IMR-90 (cell line): ENCODE results near the gene CHD3. TPM values are rescaled to one million over a fixed set of nuclear protein-coding genes. Genes with fewer than 3 reads are reported as not detected.

Source experiments
- ATAC-seq: fragments of 200-7000 bp; cut with Tn5 transposase; 2 replicates; pipeline ENCODE4 v1.9.1; 2020; ENCODE audit warnings: low read depth, mild to moderate bottlenecking, moderate library complexity
- BruUV-seq: library from RNA; stranded (reverse); fragments of 400-500 nt; replicated peaks from 2 replicates; lab custom pipeline; 2021; lab: Mats Ljungman, UMichigan
- CTCF ChIA-PET: fragments of 300-600 bp; formaldehyde crosslinking; extraction: SDS; loops from one replicate; lab custom pipeline; 2021; ENCODE audit warnings: antibody characterized with exemption; lab: Yijun Ruan, JAX
- POLR2A ChIA-PET: fragments of 300-600 bp; sonication (Branson Sonifier 250); formaldehyde crosslinking; loops from one replicate; lab custom pipeline; 2022; ENCODE audit warnings: antibody characterized with exemption; ENCODE audit not compliant: unreplicated experiment; lab: Charles Lee
- DNase-seq: peaks from one replicate; pipeline ENCODE4 v3.0.0; 2013
- H2AFZ ChIP-seq: replicated peaks from 2 replicates; pipeline ENCODE3; 2013; ENCODE audit warnings: low read length, mild to moderate bottlenecking; ENCODE audit not compliant: poor library complexity
- H2AK5ac ChIP-seq: 2 replicates; pipeline ENCODE4 v1.6.1; 2013; ENCODE audit warnings: low read depth, low read length, inconsistent platforms
- H2AK9ac ChIP-seq: replicated peaks from 2 replicates; pipeline ENCODE3; 2013; ENCODE audit warnings: mild to moderate bottlenecking, low read depth, low read length, moderate library complexity; ENCODE audit not compliant: poor library complexity
- H2BK120ac ChIP-seq: 2 replicates; pipeline ENCODE4 v1.6.1; 2013; ENCODE audit warnings: low read depth, low read length, inconsistent platforms
- H2BK15ac ChIP-seq: 3 replicates; pipeline ENCODE4 v1.6.1; 2013; ENCODE audit warnings: low read depth, low read length, inconsistent platforms
- H2BK20ac ChIP-seq: 2 replicates; pipeline ENCODE4 v1.6.1; 2013; ENCODE audit warnings: low read depth, mild to moderate bottlenecking, inconsistent platforms, low read length, moderate library complexity
- H2BK5ac ChIP-seq: 2 replicates; pipeline ENCODE4 v1.6.1; 2013; ENCODE audit warnings: mild to moderate bottlenecking, low read depth, low read length, inconsistent platforms; ENCODE audit not compliant: poor library complexity, severe bottlenecking
- H3K14ac ChIP-seq: replicated peaks from 2 replicates; pipeline ENCODE4 v1.6.1; 2013; ENCODE audit warnings: low read depth, low read length, inconsistent platforms
- H3K18ac ChIP-seq: 2 replicates; pipeline ENCODE4 v1.6.1; 2013; ENCODE audit warnings: low read depth, low read length, control low read depth
- H3K23ac ChIP-seq: 2 replicates; pipeline ENCODE4 v1.6.1; 2013; ENCODE audit warnings: low read depth, low read length, inconsistent platforms
- H3K27ac ChIP-seq: 2 replicates; pipeline ENCODE4 v1.5.1; 2013; ENCODE audit warnings: mild to moderate bottlenecking, control low read depth, low read length; ENCODE audit not compliant: insufficient read depth
- H3K27me3 ChIP-seq: 2 replicates; pipeline ENCODE4 v1.6.1; 2013; ENCODE audit warnings: low read length; ENCODE audit not compliant: control insufficient read depth, insufficient read depth
- H3K36me3 ChIP-seq: 2 replicates; pipeline ENCODE4 v1.6.1; 2013; ENCODE audit warnings: low read length, mixed read lengths; ENCODE audit not compliant: control insufficient read depth, insufficient read depth
- H3K4ac ChIP-seq: 2 replicates; pipeline ENCODE4 v1.6.1; 2013; ENCODE audit warnings: low read depth, low read length, inconsistent platforms
- H3K4me1 ChIP-seq: 2 replicates; pipeline ENCODE4 v1.6.1; 2013; ENCODE audit warnings: low read length, mixed read lengths; ENCODE audit not compliant: control insufficient read depth, insufficient read depth
- H3K4me2 ChIP-seq: 2 replicates; pipeline ENCODE4 v1.6.1; 2013; ENCODE audit warnings: low read depth, mild to moderate bottlenecking, control low read depth, low read length, moderate library complexity
- H3K4me3 ChIP-seq: 2 replicates; pipeline ENCODE4 v1.5.1; 2013; ENCODE audit warnings: low read depth, mild to moderate bottlenecking, control low read depth, low read length, moderate library complexity; ENCODE audit not compliant: insufficient read depth
- H3K56ac ChIP-seq: 2 replicates; pipeline ENCODE4 v1.6.1; 2013; ENCODE audit warnings: low read length, inconsistent platforms; ENCODE audit not compliant: insufficient read depth; ENCODE audit errors: extremely low read depth
- H3K79me1 ChIP-seq, 2 experiments: 2 replicates each; pipeline ENCODE4 v1.6.1; 2013; ENCODE audit warnings: low read length in 2 of 2, inconsistent platforms in 1 of 2, low read depth in 1 of 2
- H3K9ac ChIP-seq: 2 replicates; pipeline ENCODE4 v1.6.1; 2013; ENCODE audit warnings: low read depth, low read length, control low read depth
- H3K9me1 ChIP-seq: 2 replicates; pipeline ENCODE4 v1.6.1; 2013; ENCODE audit warnings: low read length, inconsistent platforms; ENCODE audit not compliant: insufficient read depth
- H3K9me3 ChIP-seq: 2 replicates; pipeline ENCODE4 v1.6.1; 2013; ENCODE audit warnings: low read length; ENCODE audit not compliant: control insufficient read depth, insufficient read depth
- H4K20me1 ChIP-seq: 2 replicates; pipeline ENCODE4 v1.6.1; 2013; ENCODE audit warnings: low read length, inconsistent platforms; ENCODE audit not compliant: insufficient read depth
- H4K5ac ChIP-seq: 2 replicates; pipeline ENCODE4 v1.6.1; 2013; ENCODE audit warnings: mild to moderate bottlenecking, low read depth, low read length, control low read depth
- H4K8ac ChIP-seq, 2 experiments: 2 replicates each; pipeline ENCODE4 v1.6.1; 2013; ENCODE audit warnings: low read depth in 2 of 2, low read length in 2 of 2, control low read depth in 1 of 2, inconsistent platforms in 1 of 2
- H4K91ac ChIP-seq: 2 replicates; pipeline ENCODE4 v1.6.1; 2013; ENCODE audit warnings: low read depth, low read length, inconsistent platforms; ENCODE audit not compliant: insufficient read depth
- POLR2A ChIP-seq: IDR thresholded peaks from 2 replicates; pipeline ENCODE4 v1.6.1; 2012; ENCODE audit warnings: mild to moderate bottlenecking, low read depth, low read length
- SMC3 ChIP-seq: fragments of 150-350 bp; IDR thresholded peaks from 2 replicates; pipeline ENCODE4 v1.6.1; 2016; ENCODE audit warnings: low read depth, mild to moderate bottlenecking, antibody characterized with exemption, low read length, moderate library complexity
- WGBS, 2 experiments: methylation state at CpG; one replicate each; pipeline versions ENCODE4 v1.1.5 to v1.1.7; 2013; ENCODE audit warnings: missing lambda C conversion rate in 2 of 2; ENCODE audit not compliant: insufficient read length in 1 of 2; ENCODE audit errors: extremely low coverage in 2 of 2; 5-methylcytosine and 5-hydroxymethylcytosine counted together
- dilution Hi-C: fragments of 300-500 bp; cut with HindIII; formaldehyde crosslinking; loops from one replicate; pipeline ENCODE4 v1.14.3; 2018; ENCODE audit warnings: low sequenced_read_pairs; ENCODE audit not compliant: unreplicated experiment
- in situ Hi-C: fragments of 300-500 bp; cut with MboI; formaldehyde crosslinking; loops from 3 replicates; pipeline ENCODE4 v1.14.3; 2019; ENCODE audit warnings: low sequenced_read_pairs, inconsistent platforms, mixed read lengths
- intact Hi-C: fragments of 100-400 bp; cut with micrococcal nuclease; formaldehyde crosslinking; loops from 2 replicates; pipeline ENCODE4 v1.10.0; 2022
- polyA plus RNA-seq, 3 experiments: library from polyadenylated mRNA; depleted of rRNA; stranded (reverse); fragments of >200 nt; gene quantifications; 2 replicates each; pipeline ENCODE4 v1.2.3, GENCODE V29; 2012; ENCODE audit warnings: low replicate concordance in 1 of 3
- total RNA-seq: library from RNA; depleted of rRNA; stranded (reverse); fragments of >200 nt; gene quantifications from 2 replicates; pipeline ENCODE4 v1.2.3, GENCODE V29; 2012

CHD3 gene
- total and polyA plus RNA-seq, 2 of the 4 experiments (the other 2 are of a cell fraction) = 65.4 to 78.1 TPM

GRCh38 chr17:7859028-7859427 is 29.6 kb upstream of the CHD3 start:
- CTCF ChIA-PET = no interaction called here

More at GRCh38 chr17:7859028-7859427, 29.6 kb upstream of the CHD3 start:
- in situ Hi-C loops = no loop called here
- H2BK120ac ChIP-seq = no peak overlapping the region
- peak overlapping the region; percentile 83 to 96; a peak in 1 of 4 replicates for H4K8ac ChIP-seq
- no peak for DNase-seq
- H3K4me2 ChIP-seq = peak overlapping the region; percentile 78
- no peak for ATAC-seq
- intact Hi-C loops = no loop called here
- dilution Hi-C loops = no loop called here
- H2AK5ac ChIP-seq = peak overlapping the region; percentile 6; the same call in 1 of the 2 replicates
- no peaks in the 10 kb centered on the region for H3K9me3 ChIP-seq
- H3K18ac ChIP-seq = no peak overlapping the region
- H3K9me1 ChIP-seq = no peaks in the 10 kb centered on the region
- TF ChIP-seq SMC3 (no peak), POLR2A (peak; percentile 39; the same call in 1 of the 2 replicates)
- peak overlapping the region; percentile 81 for H3K14ac ChIP-seq
- H3K27ac ChIP-seq = no peak overlapping the region
- no TSS peak for BruUV-seq
- no peak overlapping the region for H2BK5ac ChIP-seq
- H3K9ac ChIP-seq = peak overlapping the region; percentile 73; the same call in 1 of the 2 replicates
- H3K79me1 ChIP-seq = peaks cover 18 to 53% of the 10 kb centered on the region in 2 experiments; a peak in 3 of 4 replicates
- peak overlapping the region; percentile 90 for H2AK9ac ChIP-seq
- peaks cover 20% of the 10 kb centered on the region for H3K4me1 ChIP-seq
- H3K27me3 ChIP-seq = no peaks in the 10 kb centered on the region
- POLR2A ChIA-PET = no interaction called here
- no peak overlapping the region for H2BK20ac ChIP-seq
- no peak overlapping the region for H3K4me3 ChIP-seq
- WGBS, 2 experiments = 100% methylated on average over 1 of the region's 8 CpGs; no CpG with 5 or more reads in 1 of the 2 experiments
- H2AFZ ChIP-seq = no peak overlapping the region
- 0 out of 2 replicates have a peak overlapping the region, but pooled peaks have one; percentile 28 for H4K91ac ChIP-seq
- H3K4ac ChIP-seq = peak overlapping the region; percentile 72; the same call in 1 of the 2 replicates
- no peak overlapping the region for H2BK15ac ChIP-seq
- H4K5ac ChIP-seq = no peak overlapping the region
- H4K20me1 ChIP-seq = peaks cover 8% of the 10 kb centered on the region; the same call in 1 of the 2 replicates
- no peak overlapping the region for H3K56ac ChIP-seq
- peak overlapping the region; percentile 80; the same call in 1 of the 2 replicates for H3K23ac ChIP-seq
- peaks cover 7% of the 10 kb centered on the region for H3K36me3 ChIP-seq
